Upper lobe of left lung (tissue), 4 donors: Measurements from ENCODE around the gene RB1.

Source experiments
- POLR2A ChIP-seq, 4 donors: fragments of 450-650 bp; IDR thresholded peaks; one replicate each; pipeline ENCODE4 v1.5.1; 2016 to 2017; ENCODE audit warnings: antibody characterized with exemption in 4 of 4, mild to moderate bottlenecking in 2 of 4
- TF ChIP-seq, protein P1 (sequence below), 6 experiments: fragments of 450-650 bp in 4 of 6; fragments of 200-600 bp in 2 of 6; sonication (generic) in 2 of 6; IDR thresholded peaks; one replicate each; pipeline ENCODE4 v1.5.1; 2016 to 2019; ENCODE audit warnings: antibody characterized with exemption in 6 of 6

DNA sequence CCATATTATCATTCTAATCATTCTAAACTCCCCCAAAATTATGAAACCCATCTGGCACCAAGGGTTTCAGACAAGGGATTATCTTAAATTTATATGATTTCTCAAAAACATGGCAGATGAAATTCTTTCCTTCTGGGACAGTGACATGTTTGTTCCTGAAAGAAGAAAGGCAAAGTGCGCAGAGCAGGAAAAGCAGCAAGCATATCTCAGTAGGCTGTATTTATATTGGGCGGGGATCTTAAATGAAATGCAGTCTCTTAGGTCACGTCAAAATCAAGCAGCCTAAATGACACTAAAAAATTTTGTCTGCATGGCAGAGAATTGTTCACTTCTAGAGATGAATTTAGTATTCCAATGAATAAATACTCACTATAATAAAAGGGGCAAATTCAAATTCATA is 180.0 kb downstream of the RB1 start:
- TF ChIP-seq, protein P1, sequence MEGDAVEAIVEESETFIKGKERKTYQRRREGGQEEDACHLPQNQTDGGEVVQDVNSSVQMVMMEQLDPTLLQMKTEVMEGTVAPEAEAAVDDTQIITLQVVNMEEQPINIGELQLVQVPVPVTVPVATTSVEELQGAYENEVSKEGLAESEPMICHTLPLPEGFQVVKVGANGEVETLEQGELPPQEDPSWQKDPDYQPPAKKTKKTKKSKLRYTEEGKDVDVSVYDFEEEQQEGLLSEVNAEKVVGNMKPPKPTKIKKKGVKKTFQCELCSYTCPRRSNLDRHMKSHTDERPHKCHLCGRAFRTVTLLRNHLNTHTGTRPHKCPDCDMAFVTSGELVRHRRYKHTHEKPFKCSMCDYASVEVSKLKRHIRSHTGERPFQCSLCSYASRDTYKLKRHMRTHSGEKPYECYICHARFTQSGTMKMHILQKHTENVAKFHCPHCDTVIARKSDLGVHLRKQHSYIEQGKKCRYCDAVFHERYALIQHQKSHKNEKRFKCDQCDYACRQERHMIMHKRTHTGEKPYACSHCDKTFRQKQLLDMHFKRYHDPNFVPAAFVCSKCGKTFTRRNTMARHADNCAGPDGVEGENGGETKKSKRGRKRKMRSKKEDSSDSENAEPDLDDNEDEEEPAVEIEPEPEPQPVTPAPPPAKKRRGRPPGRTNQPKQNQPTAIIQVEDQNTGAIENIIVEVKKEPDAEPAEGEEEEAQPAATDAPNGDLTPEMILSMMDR (IDR thresholded peaks at IDR 0.05) = no peak
- no peak for TF ChIP-seq POLR2A (IDR thresholded peaks at IDR 0.05)
